GM19452 (cell line): Measurements from ENCODE around the gene GPNMB.

ENCODE experiments used
- ATAC-seq: cut with Tn5 transposase; IDR thresholded peaks from one replicate; pipeline ENCODE4 v1.9.1; 2021; ENCODE audit not compliant: unreplicated experiment

The GPNMB gene

GRCh38 chr7:23268746-23269145, 22.2 kb downstream of the GPNMB start:
- ATAC-seq: no peak

GRCh38 chr7:23272275-23272674, 25.7 kb downstream of the GPNMB start:
- no peak for ATAC-seq

GRCh38 chr7:23273141-23273599, 26.6 kb downstream of the GPNMB start:
- peak; percentile 97 for ATAC-seq

- no peak for ATAC-seq
Measured at GRCh38 chr7:23275912-23276311, 29.3 kb downstream of the GPNMB start.

- ATAC-seq: no peak
Measured at GRCh38 chr7:23276376-23276775, 29.8 kb downstream of the GPNMB start.

- ATAC-seq: no peak
Measured at GRCh38 chr7:23276947-23277346, 30.4 kb downstream of the GPNMB start.

GRCh38 chr7:23277359-23277989, 30.9 kb downstream of the GPNMB start:
- ATAC-seq: no peak

GRCh38 chr7:23279819-23280525, 33.4 kb downstream of the GPNMB start:
- no peak for ATAC-seq

GRCh38 chr7:23283086-23283485, 36.5 kb downstream of the GPNMB start:
- no peak for ATAC-seq

- ATAC-seq: no peak
Measured at GRCh38 chr7:23284871-23285270, 38.3 kb downstream of the GPNMB start.

GRCh38 chr7:23285657-23286646, 39.4 kb downstream of the GPNMB start:
- no peak for ATAC-seq

GRCh38 chr7:23287612-23288011, 41.0 kb downstream of the GPNMB start:
- ATAC-seq: no peak

- no peak for ATAC-seq
Measured at GRCh38 chr7:23290993-23291392, 44.4 kb downstream of the GPNMB start.

GRCh38 chr7:23291957-23292560, 45.5 kb downstream of the GPNMB start:
- ATAC-seq: no peak

- ATAC-seq: no peak
Measured at GRCh38 chr7:23292623-23293022, 46.0 kb downstream of the GPNMB start.

GRCh38 chr7:23293500-23294073, 47.0 kb downstream of the GPNMB start:
- no peak for ATAC-seq

GRCh38 chr7:23294549-23295400, 48.2 kb downstream of the GPNMB start:
- ATAC-seq: no peak

GRCh38 chr7:23295401-23295697, 48.8 kb downstream of the GPNMB start:
- no peak for ATAC-seq

- no peak for ATAC-seq
Measured at GRCh38 chr7:23298141-23298881, 51.7 kb downstream of the GPNMB start.
